HEK293 (cell line): Measurements from ENCODE around the gene RPL6.

Experiments
- CTCF ChIA-PET: fragments of 350-600 bp; formaldehyde crosslinking; extraction: SDS; loops from one replicate; lab custom pipeline; 2021; ENCODE audit warnings: antibody characterized with exemption; lab: Yijun Ruan, JAX
- POLR2A ChIA-PET: fragments of 300-600 bp; formaldehyde crosslinking; extraction: SDS; loops from one replicate; lab custom pipeline; 2020; ENCODE audit warnings: antibody characterized with exemption, inconsistent platforms; lab: Yijun Ruan, JAX
- H3K27ac ChIP-seq: fragments of 200-500 bp; sonication (Bioruptor generic); 2 replicates; pipeline ENCODE4 v1.5.1; 2014; ENCODE audit warnings: low read depth, low read length, control low read depth, inconsistent platforms; ENCODE audit errors: extremely low read depth
- H3K36me3 ChIP-seq, 2 experiments: fragments of 200-500 bp in 1 of 2; sonication (Bioruptor generic) in 1 of 2; 1 replicate in 1 of 2; 2 replicates in 1 of 2; pipeline ENCODE4 v1.5.1; 2014 to 2017; ENCODE audit warnings: inconsistent platforms in 2 of 2, low read length in 2 of 2; ENCODE audit not compliant: control insufficient read depth in 2 of 2, insufficient read depth in 1 of 2
- H3K4me1 ChIP-seq: fragments of 200-500 bp; sonication (Bioruptor generic); 2 replicates; pipeline ENCODE4 v1.5.1; 2014; ENCODE audit warnings: mild to moderate bottlenecking, low read length, inconsistent platforms; ENCODE audit not compliant: control insufficient read depth, insufficient read depth
- H3K4me3 ChIP-seq: 2 replicates; pipeline ENCODE4 v1.5.1; 2011; ENCODE audit warnings: low read depth, mild to moderate bottlenecking, control low read depth, low read length, moderate library complexity
- H3K9me3 ChIP-seq: fragments of 200-500 bp; sonication (Bioruptor generic); 2 replicates; pipeline ENCODE4 v1.5.1; 2014; ENCODE audit warnings: low read depth, low read length, inconsistent platforms; ENCODE audit not compliant: control insufficient read depth, insufficient read depth
- KLF16 ChIP-seq: fragments of 450-650 bp; formaldehyde crosslinking; IDR thresholded peaks from 2 replicates; pipeline ENCODE4 v1.5.1; 2017; ENCODE audit warnings: missing biosample characterization, missing genetic modification characterization
- KLF7 ChIP-seq: fragments of 450-650 bp; formaldehyde crosslinking; IDR thresholded peaks from 2 replicates; pipeline ENCODE4 v1.5.1; 2016; ENCODE audit warnings: missing biosample characterization, missing genetic modification characterization, borderline replicate concordance
- OVOL3 ChIP-seq: fragments of 450-650 bp; formaldehyde crosslinking; IDR thresholded peaks from 2 replicates; pipeline ENCODE4 v1.5.1; 2016; ENCODE audit warnings: missing biosample characterization, missing genetic modification characterization
- SCRT2 ChIP-seq: fragments of 450-650 bp; formaldehyde crosslinking; IDR thresholded peaks from 2 replicates; pipeline ENCODE4 v1.5.1; 2016; ENCODE audit warnings: missing biosample characterization, missing genetic modification characterization
- SP2 ChIP-seq: fragments of 450-650 bp; formaldehyde crosslinking; IDR thresholded peaks from 2 replicates; pipeline ENCODE4 v1.5.1; 2016; ENCODE audit warnings: missing biosample characterization, missing genetic modification characterization
- TRIM28 ChIP-seq: IDR thresholded peaks from 2 replicates; pipeline ENCODE4 v1.6.1; 2011; ENCODE audit warnings: low read length, control low read depth, borderline replicate concordance
- ZBTB1 ChIP-seq: fragments of 450-650 bp; formaldehyde crosslinking; IDR thresholded peaks from 2 replicates; pipeline ENCODE4 v1.5.1; 2016; ENCODE audit warnings: missing biosample characterization, missing genetic modification characterization
- ZBTB48 ChIP-seq: fragments of 450-650 bp; formaldehyde crosslinking; IDR thresholded peaks from 2 replicates; pipeline ENCODE4 v1.5.1; 2016; ENCODE audit warnings: missing biosample characterization, missing genetic modification characterization
- ZNF214 ChIP-seq: fragments of 450-650 bp; formaldehyde crosslinking; IDR thresholded peaks from 2 replicates; pipeline ENCODE4 v1.5.1; 2017; ENCODE audit warnings: missing biosample characterization, mild to moderate bottlenecking, missing genetic modification characterization, borderline replicate concordance
- ZNF223 ChIP-seq: fragments of 450-650 bp; formaldehyde crosslinking; IDR thresholded peaks from 2 replicates; pipeline ENCODE4 v1.5.1; 2016; ENCODE audit warnings: missing biosample characterization, missing genetic modification characterization
- ZNF335 ChIP-seq: fragments of 450-650 bp; formaldehyde crosslinking; conservative IDR thresholded peaks from 2 replicates; pipeline ENCODE4 v1.5.1; 2016; ENCODE audit warnings: missing biosample characterization, missing genetic modification characterization
- ZNF366 ChIP-seq: fragments of 450-650 bp; formaldehyde crosslinking; conservative IDR thresholded peaks from 2 replicates; pipeline ENCODE4 v1.5.1; 2016; ENCODE audit warnings: missing biosample characterization, missing genetic modification characterization
- ZNF391 ChIP-seq: fragments of 450-650 bp; formaldehyde crosslinking; IDR thresholded peaks from 2 replicates; pipeline ENCODE4 v1.5.1; 2016; ENCODE audit warnings: low read depth, missing biosample characterization, missing genetic modification characterization, borderline replicate concordance
- ZNF394 ChIP-seq: fragments of 450-650 bp; formaldehyde crosslinking; IDR thresholded peaks from 2 replicates; pipeline ENCODE4 v1.5.1; 2016; ENCODE audit warnings: missing biosample characterization, missing genetic modification characterization, mild to moderate bottlenecking, moderate library complexity, borderline replicate concordance
- ZNF548 ChIP-seq: fragments of 450-650 bp; formaldehyde crosslinking; IDR thresholded peaks from 2 replicates; pipeline ENCODE4 v1.5.1; 2016; ENCODE audit warnings: missing biosample characterization, missing genetic modification characterization
- ZNF555 ChIP-seq: fragments of 450-650 bp; formaldehyde crosslinking; conservative IDR thresholded peaks from 2 replicates; pipeline ENCODE4 v1.5.1; 2017; ENCODE audit warnings: missing biosample characterization, mild to moderate bottlenecking, missing genetic modification characterization, inconsistent platforms
- ZNF558 ChIP-seq: fragments of 450-650 bp; formaldehyde crosslinking; IDR thresholded peaks from 2 replicates; pipeline ENCODE4 v1.5.1; 2016; ENCODE audit warnings: missing biosample characterization, missing genetic modification characterization
- ZNF626 ChIP-seq: fragments of 450-650 bp; sonication (Bioruptor Pico); formaldehyde crosslinking; IDR thresholded peaks from 2 replicates; pipeline ENCODE4 v1.5.1; 2018; ENCODE audit warnings: missing biosample characterization, missing genetic modification characterization, inconsistent platforms
- ZNF629 ChIP-seq: fragments of 450-650 bp; formaldehyde crosslinking; IDR thresholded peaks from 2 replicates; pipeline ENCODE4 v1.5.1; 2017; ENCODE audit warnings: missing biosample characterization, missing genetic modification characterization
- ZNF677 ChIP-seq: fragments of 450-650 bp; IDR thresholded peaks from 2 replicates; pipeline ENCODE4 v1.5.0; 2018; ENCODE audit warnings: missing biosample characterization, mild to moderate bottlenecking, missing genetic modification characterization, moderate library complexity
- ZSCAN23 ChIP-seq: fragments of 450-650 bp; formaldehyde crosslinking; IDR thresholded peaks from 2 replicates; pipeline ENCODE4 v1.5.1; 2016; ENCODE audit warnings: missing biosample characterization, missing genetic modification characterization
- TF ChIP-seq, protein P1 (sequence below): fragments of 450-650 bp; formaldehyde crosslinking; IDR thresholded peaks from 2 replicates; pipeline ENCODE4 v1.5.1; 2016; ENCODE audit warnings: missing biosample characterization, missing genetic modification characterization
- TF ChIP-seq, protein P2 (sequence below): fragments of 450-650 bp; formaldehyde crosslinking; IDR thresholded peaks from 2 replicates; pipeline ENCODE4 v1.5.1; 2016; ENCODE audit warnings: missing biosample characterization, missing genetic modification characterization
- TF ChIP-seq, protein P3 (sequence below): fragments of 450-650 bp; formaldehyde crosslinking; IDR thresholded peaks from 2 replicates; pipeline ENCODE4 v1.5.1; 2016; ENCODE audit warnings: missing biosample characterization, missing genetic modification characterization, borderline replicate concordance
- TF ChIP-seq, protein P4 (sequence below): fragments of 450-650 bp; formaldehyde crosslinking; IDR thresholded peaks from 2 replicates; pipeline ENCODE4 v1.5.1; 2016; ENCODE audit warnings: missing biosample characterization, missing genetic modification characterization, low read depth
- TF ChIP-seq, protein P5 (sequence below): fragments of 450-650 bp; formaldehyde crosslinking; IDR thresholded peaks from 2 replicates; pipeline ENCODE4 v1.5.1; 2016; ENCODE audit warnings: missing biosample characterization, missing genetic modification characterization

The RPL6 gene

DNA sequence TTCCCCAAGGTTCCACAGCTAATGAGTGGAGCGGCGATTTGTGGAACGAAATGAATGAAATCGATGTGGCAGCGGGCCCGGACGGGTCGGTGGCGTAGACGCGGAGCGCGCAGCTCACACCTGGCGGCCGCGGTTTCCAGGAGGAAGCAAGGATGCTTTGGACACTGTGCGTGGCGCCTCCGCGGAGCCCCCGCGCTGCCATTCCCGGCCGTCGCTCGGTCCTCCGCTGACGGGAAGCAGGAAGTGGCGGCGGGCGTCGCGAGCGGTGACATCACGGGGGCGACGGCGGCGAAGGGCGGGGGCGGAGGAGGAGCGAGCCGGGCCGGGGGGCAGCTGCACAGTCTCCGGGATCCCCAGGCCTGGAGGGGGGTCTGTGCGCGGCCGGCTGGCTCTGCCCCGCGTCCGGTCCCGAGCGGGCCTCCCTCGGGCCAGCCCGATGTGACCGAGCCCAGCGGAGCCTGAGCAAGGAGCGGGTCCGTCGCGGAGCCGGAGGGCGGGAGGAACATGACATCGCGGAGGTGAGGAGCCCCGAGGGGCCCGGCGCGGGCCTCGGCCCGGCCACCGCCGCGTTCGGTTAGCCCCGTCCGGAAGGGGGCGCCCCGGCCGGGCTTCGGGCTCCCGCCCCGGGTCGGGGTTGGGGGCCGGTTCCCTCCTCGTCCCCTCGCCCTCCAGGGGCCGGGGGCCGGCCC, 9.3 kb upstream of the RPL6 start, which contains the start of gene PTPN11:
PTPN11 (plus strand) TSS at position 340 of the 689 bp plus-strand sequence; CDS start at position 505, 165 bp downstream.
- ChIA-PET CTCF (interaction anchor here (0.5 to 0.7 kb wide), 2 partner anchors 43 to 95 kb away, joined by 3 to 4 read pairs; no protein-coding TSS in a partner anchor), POLR2A (interaction anchor here (0.7 to 1.0 kb wide), 2 partner anchors 14 to 153 kb away, joined by 3 to 6 read pairs; no protein-coding TSS in a partner anchor)
- Histone ChIP-seq H3K4me3 (peak within 1 kb of the TSS; percentile 99), H3K36me3 (no peaks in the 10 kb centered on the region), H3K4me1 (0 out of 2 replicates have a peak, but pooled peaks cover 4% of the 10 kb centered on the region), H3K27ac (peak within 1 kb of the TSS; percentile 80), H3K9me3 (no peaks in the 10 kb centered on the region)
- TF ChIP-seq, protein P1, sequence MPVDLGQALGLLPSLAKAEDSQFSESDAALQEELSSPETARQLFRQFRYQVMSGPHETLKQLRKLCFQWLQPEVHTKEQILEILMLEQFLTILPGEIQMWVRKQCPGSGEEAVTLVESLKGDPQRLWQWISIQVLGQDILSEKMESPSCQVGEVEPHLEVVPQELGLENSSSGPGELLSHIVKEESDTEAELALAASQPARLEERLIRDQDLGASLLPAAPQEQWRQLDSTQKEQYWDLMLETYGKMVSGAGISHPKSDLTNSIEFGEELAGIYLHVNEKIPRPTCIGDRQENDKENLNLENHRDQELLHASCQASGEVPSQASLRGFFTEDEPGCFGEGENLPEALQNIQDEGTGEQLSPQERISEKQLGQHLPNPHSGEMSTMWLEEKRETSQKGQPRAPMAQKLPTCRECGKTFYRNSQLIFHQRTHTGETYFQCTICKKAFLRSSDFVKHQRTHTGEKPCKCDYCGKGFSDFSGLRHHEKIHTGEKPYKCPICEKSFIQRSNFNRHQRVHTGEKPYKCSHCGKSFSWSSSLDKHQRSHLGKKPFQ (tag by site-specific recombination), result no peak
- TF ChIP-seq, protein P2, sequence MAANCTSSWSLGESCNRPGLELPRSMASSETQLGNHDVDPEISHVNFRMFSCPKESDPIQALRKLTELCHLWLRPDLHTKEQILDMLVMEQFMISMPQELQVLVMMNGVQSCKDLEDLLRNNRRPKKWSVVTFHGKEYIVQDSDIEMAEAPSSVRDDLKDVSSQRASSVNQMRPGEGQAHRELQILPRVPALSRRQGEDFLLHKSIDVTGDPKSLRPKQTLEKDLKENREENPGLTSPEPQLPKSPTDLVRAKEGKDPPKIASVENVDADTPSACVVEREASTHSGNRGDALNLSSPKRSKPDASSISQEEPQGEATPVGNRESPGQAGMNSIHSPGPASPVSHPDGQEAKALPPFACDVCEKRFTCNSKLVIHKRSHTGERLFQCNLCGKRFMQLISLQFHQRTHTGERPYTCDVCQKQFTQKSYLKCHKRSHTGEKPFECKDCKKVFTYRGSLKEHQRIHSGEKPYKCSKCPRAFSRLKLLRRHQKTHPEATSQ, result 0 out of 2 replicates have a peak, but pooled peaks have one; percentile 69
- no peak for TF ChIP-seq SCRT2 (tag by site-specific recombination)
- peak; percentile 30; the same call in 1 of the 2 replicates for TF ChIP-seq ZNF394 (tag by site-specific recombination)
- TF ChIP-seq KLF16 (tag by site-specific recombination), result peak; percentile 62
- TF ChIP-seq OVOL3, result 0 out of 2 replicates have a peak, but pooled peaks have one; percentile 13
- TF ChIP-seq, protein P3, sequence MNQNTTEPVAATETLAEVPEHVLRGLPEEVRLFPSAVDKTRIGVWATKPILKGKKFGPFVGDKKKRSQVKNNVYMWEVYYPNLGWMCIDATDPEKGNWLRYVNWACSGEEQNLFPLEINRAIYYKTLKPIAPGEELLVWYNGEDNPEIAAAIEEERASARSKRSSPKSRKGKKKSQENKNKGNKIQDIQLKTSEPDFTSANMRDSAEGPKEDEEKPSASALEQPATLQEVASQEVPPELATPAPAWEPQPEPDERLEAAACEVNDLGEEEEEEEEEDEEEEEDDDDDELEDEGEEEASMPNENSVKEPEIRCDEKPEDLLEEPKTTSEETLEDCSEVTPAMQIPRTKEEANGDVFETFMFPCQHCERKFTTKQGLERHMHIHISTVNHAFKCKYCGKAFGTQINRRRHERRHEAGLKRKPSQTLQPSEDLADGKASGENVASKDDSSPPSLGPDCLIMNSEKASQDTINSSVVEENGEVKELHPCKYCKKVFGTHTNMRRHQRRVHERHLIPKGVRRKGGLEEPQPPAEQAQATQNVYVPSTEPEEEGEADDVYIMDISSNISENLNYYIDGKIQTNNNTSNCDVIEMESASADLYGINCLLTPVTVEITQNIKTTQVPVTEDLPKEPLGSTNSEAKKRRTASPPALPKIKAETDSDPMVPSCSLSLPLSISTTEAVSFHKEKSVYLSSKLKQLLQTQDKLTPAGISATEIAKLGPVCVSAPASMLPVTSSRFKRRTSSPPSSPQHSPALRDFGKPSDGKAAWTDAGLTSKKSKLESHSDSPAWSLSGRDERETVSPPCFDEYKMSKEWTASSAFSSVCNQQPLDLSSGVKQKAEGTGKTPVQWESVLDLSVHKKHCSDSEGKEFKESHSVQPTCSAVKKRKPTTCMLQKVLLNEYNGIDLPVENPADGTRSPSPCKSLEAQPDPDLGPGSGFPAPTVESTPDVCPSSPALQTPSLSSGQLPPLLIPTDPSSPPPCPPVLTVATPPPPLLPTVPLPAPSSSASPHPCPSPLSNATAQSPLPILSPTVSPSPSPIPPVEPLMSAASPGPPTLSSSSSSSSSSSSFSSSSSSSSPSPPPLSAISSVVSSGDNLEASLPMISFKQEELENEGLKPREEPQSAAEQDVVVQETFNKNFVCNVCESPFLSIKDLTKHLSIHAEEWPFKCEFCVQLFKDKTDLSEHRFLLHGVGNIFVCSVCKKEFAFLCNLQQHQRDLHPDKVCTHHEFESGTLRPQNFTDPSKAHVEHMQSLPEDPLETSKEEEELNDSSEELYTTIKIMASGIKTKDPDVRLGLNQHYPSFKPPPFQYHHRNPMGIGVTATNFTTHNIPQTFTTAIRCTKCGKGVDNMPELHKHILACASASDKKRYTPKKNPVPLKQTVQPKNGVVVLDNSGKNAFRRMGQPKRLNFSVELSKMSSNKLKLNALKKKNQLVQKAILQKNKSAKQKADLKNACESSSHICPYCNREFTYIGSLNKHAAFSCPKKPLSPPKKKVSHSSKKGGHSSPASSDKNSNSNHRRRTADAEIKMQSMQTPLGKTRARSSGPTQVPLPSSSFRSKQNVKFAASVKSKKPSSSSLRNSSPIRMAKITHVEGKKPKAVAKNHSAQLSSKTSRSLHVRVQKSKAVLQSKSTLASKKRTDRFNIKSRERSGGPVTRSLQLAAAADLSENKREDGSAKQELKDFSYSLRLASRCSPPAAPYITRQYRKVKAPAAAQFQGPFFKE (tag by site-specific recombination), result no peak
- TF ChIP-seq TRIM28, result no peak
- no peak for TF ChIP-seq ZSCAN23 (tag by site-specific recombination)
- no peak for TF ChIP-seq ZNF555
- no peak for TF ChIP-seq KLF7 (tag by site-specific recombination)
- TF ChIP-seq ZNF626, result no peak
- TF ChIP-seq ZNF335 (tag by site-specific recombination), result peak; percentile 62
- no peak for TF ChIP-seq ZNF223 (tag by site-specific recombination)
- TF ChIP-seq ZNF629 (tag by site-specific recombination), result peak; percentile 90
- TF ChIP-seq ZNF366 (tag by site-specific recombination), result no peak
- 0 out of 2 replicates have a peak, but pooled peaks have one; percentile 10 for TF ChIP-seq ZNF677 (tag by site-specific recombination)
- peak; percentile 38; the same call in 1 of the 2 replicates for TF ChIP-seq ZNF391 (tag by site-specific recombination)
- no peak for TF ChIP-seq ZNF214 (tag by site-specific recombination)
- TF ChIP-seq, protein P4, sequence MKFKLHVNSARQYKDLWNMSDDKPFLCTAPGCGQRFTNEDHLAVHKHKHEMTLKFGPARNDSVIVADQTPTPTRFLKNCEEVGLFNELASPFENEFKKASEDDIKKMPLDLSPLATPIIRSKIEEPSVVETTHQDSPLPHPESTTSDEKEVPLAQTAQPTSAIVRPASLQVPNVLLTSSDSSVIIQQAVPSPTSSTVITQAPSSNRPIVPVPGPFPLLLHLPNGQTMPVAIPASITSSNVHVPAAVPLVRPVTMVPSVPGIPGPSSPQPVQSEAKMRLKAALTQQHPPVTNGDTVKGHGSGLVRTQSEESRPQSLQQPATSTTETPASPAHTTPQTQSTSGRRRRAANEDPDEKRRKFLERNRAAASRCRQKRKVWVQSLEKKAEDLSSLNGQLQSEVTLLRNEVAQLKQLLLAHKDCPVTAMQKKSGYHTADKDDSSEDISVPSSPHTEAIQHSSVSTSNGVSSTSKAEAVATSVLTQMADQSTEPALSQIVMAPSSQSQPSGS (tag by site-specific recombination), result peak; percentile 58; the same call in 1 of the 2 replicates
- TF ChIP-seq ZNF558, result no peak
- no peak for TF ChIP-seq ZBTB1 (tag by site-specific recombination)
- TF ChIP-seq, protein P5, sequence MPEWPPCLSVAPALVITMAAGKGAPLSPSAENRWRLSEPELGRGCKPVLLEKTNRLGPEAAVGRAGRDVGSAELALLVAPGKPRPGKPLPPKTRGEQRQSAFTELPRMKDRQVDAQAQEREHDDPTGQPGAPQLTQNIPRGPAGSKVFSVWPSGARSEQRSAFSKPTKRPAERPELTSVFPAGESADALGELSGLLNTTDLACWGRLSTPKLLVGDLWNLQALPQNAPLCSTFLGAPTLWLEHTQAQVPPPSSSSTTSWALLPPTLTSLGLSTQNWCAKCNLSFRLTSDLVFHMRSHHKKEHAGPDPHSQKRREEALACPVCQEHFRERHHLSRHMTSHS (tag by site-specific recombination), result no peak; the same call in 1 of the 2 replicates
- TF ChIP-seq SP2 (tag by site-specific recombination), result peak; percentile 45
- 0 out of 2 replicates have a peak, but pooled peaks have one; percentile 10 for TF ChIP-seq ZBTB48 (tag by site-specific recombination)
- no peak for TF ChIP-seq ZNF548
